K562 (cell line): ENCODE results near the gene CHCHD1. TPM values are rescaled to one million over a fixed set of nuclear protein-coding genes. Genes with fewer than 3 reads are reported as not detected.
"Not testable (repeated sequence)": the region's sequence is repeated elsewhere in the genome, so short reads cannot be mapped to it uniquely, and the experiment has no call there.

ENCODE experiments used
- ATAC-seq: fragments of 200-7000 bp; cut with Tn5 transposase; 3 replicates; pipeline ENCODE4 v1.9.1; 2020; ENCODE audit warnings: moderate library complexity
- BruUV-seq: library from RNA; stranded (reverse); fragments of 400-500 nt; replicated peaks from 2 replicates; lab custom pipeline; 2021; lab: Mats Ljungman, UMichigan
- CTCF ChIA-PET: fragments of 300-600 bp; formaldehyde crosslinking; extraction: SDS; loops from one replicate; lab custom pipeline; 2021; ENCODE audit warnings: low intra/inter-chr PET ratio; lab: Yijun Ruan, JAX
- POLR2A ChIA-PET: fragments of 300-600, 350-650 bp; sonication (Branson Sonifier 250); formaldehyde crosslinking; extraction: SDS; loops from one replicate; lab custom pipeline; 2021; ENCODE audit warnings: antibody characterized with exemption, inconsistent platforms; lab: Yijun Ruan, JAX
- DNase-seq, 4 experiments: peaks; one replicate each; pipeline versions ENCODE4 v3.0.0 to v3.0.0-alpha.2; 2011 to 2018; ENCODE audit warnings: low spot score in 3 of 4, mixed read lengths in 3 of 4; ENCODE audit errors: extremely low read depth in 1 of 4
- FAIRE-seq: peaks from 2 replicates; lab custom pipeline; 2011; peaks lifted over from hg19 to GRCh38; lab: Jason Lieb, UNC
- H2AFZ ChIP-seq: 2 replicates; pipeline ENCODE4 v1.6.0; 2011; ENCODE audit warnings: low read depth, low read length, control low read depth, inconsistent platforms
- H3K27ac ChIP-seq: fragments of 200-600 bp; 3 replicates; pipeline ENCODE4 v1.8.0; 2011; ENCODE audit warnings: low read depth, mild to moderate bottlenecking, control low read depth, inconsistent platforms, low read length, moderate library complexity, mixed read lengths; ENCODE audit errors: extremely low read depth
- H3K27me3 ChIP-seq, 2 experiments: fragments of 300-600 bp in 1 of 2; 2 replicates in 1 of 2; 3 replicates in 1 of 2; pipeline versions ENCODE4 v1.6.0 to v1.8.0; 2011; ENCODE audit warnings: inconsistent platforms in 2 of 2, low read length in 2 of 2, mild to moderate bottlenecking in 1 of 2, mixed read lengths in 1 of 2, moderate library complexity in 1 of 2; ENCODE audit not compliant: control insufficient read depth in 2 of 2, insufficient read depth in 2 of 2
- H3K36me3 ChIP-seq: fragments of 300-600 bp; 3 replicates; pipeline ENCODE4 v1.8.0; 2011; ENCODE audit warnings: mild to moderate bottlenecking, low read length, inconsistent platforms; ENCODE audit not compliant: control insufficient read depth, insufficient read depth
- H3K4me1 ChIP-seq, 2 experiments: fragments of 200-600 bp in 1 of 2; replicated peaks in 1 of 2; 2 replicates in 1 of 2; 3 replicates in 1 of 2; pipeline versions ENCODE4 v1.5.1 to v1.8.0; 2011; ENCODE audit warnings: inconsistent platforms in 2 of 2, low read length in 2 of 2, mild to moderate bottlenecking in 1 of 2, mixed read lengths in 1 of 2, moderate library complexity in 1 of 2; ENCODE audit not compliant: control insufficient read depth in 2 of 2, insufficient read depth in 2 of 2
- H3K4me2 ChIP-seq: 2 replicates; pipeline ENCODE4 v1.6.1; 2011; ENCODE audit warnings: low read length, control low read depth, inconsistent platforms, mixed read lengths; ENCODE audit not compliant: insufficient read depth
- H3K4me3 ChIP-seq: fragments of 200-600 bp; sonication (generic), shearing (Covaris generic); 2 replicates; pipeline ENCODE4 v1.5.1; 2016; ENCODE audit warnings: control low read depth, inconsistent platforms
- H3K79me2 ChIP-seq: fragments of 200-600 bp; 3 replicates; pipeline ENCODE4 v1.8.0; 2011; ENCODE audit warnings: low read length, inconsistent platforms; ENCODE audit not compliant: control insufficient read depth, insufficient read depth
- H3K9ac ChIP-seq, 2 experiments: 2 replicates each; pipeline versions ENCODE4 v1.6.0 to v1.6.1; 2011; ENCODE audit warnings: low read depth in 2 of 2, low read length in 2 of 2, control low read depth in 1 of 2, inconsistent platforms in 1 of 2, mild to moderate bottlenecking in 1 of 2, mixed read lengths in 1 of 2; ENCODE audit not compliant: insufficient read depth in 1 of 2
- H3K9me1 ChIP-seq: one replicate; pipeline ENCODE4 v1.6.0; 2011; ENCODE audit warnings: inconsistent platforms, mild to moderate bottlenecking, low read length, moderate library complexity; ENCODE audit not compliant: control insufficient read depth, insufficient read depth
- H3K9me3 ChIP-seq: replicated peaks from 2 replicates; pipeline ENCODE4 v1.5.1; 2011; ENCODE audit warnings: low read depth, low read length, inconsistent platforms; ENCODE audit not compliant: control insufficient read depth, insufficient read depth
- H4K20me1 ChIP-seq: replicated peaks from 2 replicates; pipeline ENCODE4 v1.6.1; 2011; ENCODE audit warnings: low read length, inconsistent platforms, mixed read lengths; ENCODE audit not compliant: control insufficient read depth, insufficient read depth
- ZNF121 ChIP-seq: sonication (generic); formaldehyde crosslinking; conservative IDR thresholded peaks from 2 replicates; pipeline ENCODE4 v1.8.0; 2022; ENCODE audit warnings: missing genetic modification reagents
- WGBS: fragments of 100-300 bp; shearing (Covaris generic); methylation state at CpG from one replicate; pipeline ENCODE4 v1.1.6; 2016; ENCODE audit warnings: low coverage, mixed read lengths; ENCODE audit not compliant: insufficient coverage; ENCODE audit errors: missing lambda C conversion rate; 5-methylcytosine and 5-hydroxymethylcytosine counted together
- in situ Hi-C: fragments of 300-500 bp; cut with MboI; formaldehyde crosslinking; loops from 4 replicates; pipeline ENCODE4 v1.15.0; 2018; ENCODE audit warnings: inconsistent platforms, mixed read lengths
- intact Hi-C: fragments of 100-400 bp; cut with micrococcal nuclease; formaldehyde crosslinking; loops from 2 replicates; pipeline ENCODE4 v1.14.2; 2022
- polyA plus RNA-seq, 8 experiments: library from polyadenylated mRNA; depleted of rRNA in 4 of 8; stranded (reverse) in 5 of 8; unstranded in 3 of 8; fragments of >200 nt; fragmentation: Nextera tagmentation in 2 of 8; fragmentation: Illumina TruSeq in 1 of 8; extraction: Ambion mirVana in 2 of 8; extraction: Trizol in 1 of 8; gene quantifications; 2 replicates each; pipeline versions ENCODE4 v1.2.1 to v1.2.3, GENCODE V29; 2011 to 2014; ENCODE audit warnings: inconsistent platforms in 1 of 8, missing spikeins in 1 of 8
- total RNA-seq, 7 experiments: library from RNA; depleted of rRNA in 6 of 7; stranded (reverse); fragments of >200 nt in 6 of 7; fragmentation: Illumina TruSeq in 2 of 7; extraction: Trizol in 2 of 7; gene quantifications; 2 replicates each; pipeline versions ENCODE4 v1.2.1 to v1.2.3, GENCODE V29; 2011 to 2021; ENCODE audit warnings: low replicate concordance in 1 of 7

Gene CHCHD1
- total and polyA plus RNA-seq, 9 of the 15 experiments (the other 6 are each of a cell fraction or from before 2014, with no cell fraction given), result 52.9 to 126 (median 83.4) TPM

DNA sequence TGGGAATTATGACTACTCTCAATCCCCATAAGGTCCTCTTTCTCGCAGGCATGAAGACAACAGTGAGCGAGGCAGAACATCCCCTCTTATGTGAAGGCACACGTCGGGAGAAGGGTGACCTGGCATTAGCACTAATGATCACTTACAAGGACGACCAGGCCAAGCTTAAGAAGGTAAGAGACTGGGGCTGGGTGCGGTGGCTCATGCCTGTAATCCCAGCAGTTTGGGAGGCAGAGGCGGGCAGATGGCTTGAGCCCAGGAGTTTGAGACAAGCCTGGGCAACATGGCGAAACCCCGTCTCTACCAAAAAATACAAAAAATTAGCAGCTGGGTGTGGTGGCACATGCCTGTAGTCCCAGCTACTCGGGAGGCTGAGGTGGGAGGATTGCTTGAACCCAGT lies 13.6 kb downstream of the CHCHD1 start:
- H3K4me3 ChIP-seq, H3K27me3 ChIP-seq, CTCF ChIA-PET, H3K9me1 ChIP-seq, H3K9me3 ChIP-seq, BruUV-seq, H4K20me1 ChIP-seq, H2AFZ ChIP-seq, DNase-seq, H3K79me2 ChIP-seq, ATAC-seq, in situ Hi-C loops, H3K4me2 ChIP-seq, H3K9ac ChIP-seq, H3K4me1 ChIP-seq, intact Hi-C loops, FAIRE-seq, H3K27ac ChIP-seq: not testable (repeated sequence)
- peaks cover 89% of the 10 kb centered on the region; the same call in 2 of the 3 replicates for H3K36me3 ChIP-seq
- 84% methylated on average over 10 of the region's 10 CpGs for whole genome bisulfite sequencing
- POLR2A ChIA-PET, result interaction anchor here (0.7 to 9.0 kb wide), 7 partner anchors 10 to 145 kb away, joined by 3 to 61 read pairs (median 7); partner anchors contain the start of genes CHCHD1 and ZSWIM8

GRCh38 chr10:73796035-73796434 lies 14.2 kb downstream of the CHCHD1 start:
- H2AFZ ChIP-seq, DNase-seq, intact Hi-C loops, ATAC-seq, H3K4me3 ChIP-seq, H3K4me2 ChIP-seq, H3K27ac ChIP-seq, FAIRE-seq, BruUV-seq, H3K79me2 ChIP-seq, H3K9ac ChIP-seq, H3K27me3 ChIP-seq, in situ Hi-C loops, H3K9me3 ChIP-seq, CTCF ChIA-PET, H4K20me1 ChIP-seq, H3K9me1 ChIP-seq: not testable (repeated sequence)
- TF ChIP-seq ZNF121 (CRISPR knock-in tag), result peak; percentile 81
- peaks cover 0 to 10% of the 10 kb centered on the region in 2 experiments; a peak in 2 of 5 replicates for H3K4me1 ChIP-seq
- peaks cover 91% of the 10 kb centered on the region; the same call in 2 of the 3 replicates for H3K36me3 ChIP-seq
- POLR2A ChIA-PET, result interaction anchor here (0.7 to 9.0 kb wide), 7 partner anchors 10 to 144 kb away, joined by 3 to 61 read pairs (median 3); partner anchors contain the start of genes CHCHD1 and ZSWIM8
- WGBS, result 93% methylated on average over 7 of the region's 8 CpGs
